GM12878 (cell line): ENCODE measurements around the gene GVQW3. TPM values are rescaled to one million over a fixed set of nuclear protein-coding genes. Genes with fewer than 3 reads are reported as not detected.

Experiments used
- BCLAF1 ChIP-seq: fragments of 450-650 bp; IDR thresholded peaks from 2 replicates; pipeline ENCODE4 v1.6.1; 2017; ENCODE audit warnings: antibody characterized with exemption, mild to moderate bottlenecking, moderate library complexity
- DPF2 ChIP-seq: fragments of 450-650 bp; IDR thresholded peaks from 2 replicates; pipeline ENCODE4 v1.6.1; 2017; ENCODE audit warnings: mild to moderate bottlenecking
- EGR1 ChIP-seq, 2 experiments: IDR thresholded peaks; 1 replicate in 1 of 2; 2 replicates in 1 of 2; pipeline ENCODE4 v1.6.1; 2011 to 2012; ENCODE audit warnings: low read depth in 2 of 2, low read length in 2 of 2, borderline replicate concordance in 1 of 2, mild to moderate bottlenecking in 1 of 2, moderate library complexity in 1 of 2
- ESRRA ChIP-seq: IDR thresholded peaks from 2 replicates; pipeline ENCODE4 v1.6.1; 2012; ENCODE audit warnings: mild to moderate bottlenecking, low read length, improper control_type of control experiment
- HCFC1 ChIP-seq: fragments of 150-350 bp; IDR thresholded peaks from 2 replicates; pipeline ENCODE4 v1.6.1; 2014; ENCODE audit warnings: low read length
- SUZ12 ChIP-seq: fragments of 200-600 bp; sonication (generic); IDR thresholded peaks from one replicate; pipeline ENCODE4 v1.6.1; 2018; ENCODE audit warnings: antibody characterized with exemption, mild to moderate bottlenecking; ENCODE audit not compliant: unreplicated experiment
- TARDBP ChIP-seq: IDR thresholded peaks from 2 replicates; pipeline ENCODE4 v1.6.1; 2016; ENCODE audit warnings: borderline replicate concordance
- ZBTB4 ChIP-seq: fragments of 450-650 bp; formaldehyde crosslinking; IDR thresholded peaks from 2 replicates; pipeline ENCODE4 v1.4.0; 2022; ENCODE audit warnings: mild to moderate bottlenecking, moderate library complexity
- ZNF274 ChIP-seq: IDR thresholded peaks from one replicate; pipeline ENCODE4 v1.8.0; 2011; ENCODE audit not compliant: insufficient read length, insufficient read depth
- ZNF622 ChIP-seq: fragments of 450-650 bp; IDR thresholded peaks from 2 replicates; pipeline ENCODE4 v1.6.1; 2017; ENCODE audit warnings: mild to moderate bottlenecking, inconsistent platforms
- polyA plus RNA-seq, 11 experiments: library from polyadenylated mRNA; depleted of rRNA in 4 of 11; unstranded in 6 of 11; stranded (reverse) in 5 of 11; fragments of >200 nt; fragmentation: Nextera tagmentation in 4 of 11; fragmentation: Illumina TruSeq in 1 of 11; extraction: Ambion mirVana in 4 of 11; extraction: Trizol in 1 of 11; gene quantifications; 1 replicate in 1 of 11; 2 replicates in 10 of 11; pipeline versions ENCODE4 v1.2.1 to v1.2.3, GENCODE V29; 2011 to 2016; ENCODE audit warnings: inconsistent platforms in 2 of 11, missing spikeins in 2 of 11, low read depth in 1 of 11
- total RNA-seq, 4 experiments: library from RNA; depleted of rRNA in 3 of 4; stranded (reverse); fragments of >200 nt in 3 of 4; fragmentation: Illumina TruSeq in 1 of 4; extraction: Trizol in 1 of 4; gene quantifications; 2 replicates each; pipeline versions ENCODE4 v1.2.1 to v1.2.3, GENCODE V29; 2013 to 2021
- TF ChIP-seq, protein P1 (sequence below): fragments of 450-650 bp; IDR thresholded peaks from 2 replicates; pipeline ENCODE4 v1.6.1; 2018; ENCODE audit warnings: mild to moderate bottlenecking, low read depth, moderate library complexity; ENCODE audit not compliant: partially characterized antibody

GVQW3 gene
- total and polyA plus RNA-seq, 10 of the 15 experiments (the other 5 are each of a cell fraction or from before 2014, with no cell fraction given), result 0.13 to 3.3 (median 1.7) TPM

- TF ChIP-seq BCLAF1, result no peak
- TF ChIP-seq ZNF274, result no peak
- no peak for TF ChIP-seq ZNF622
- no peak for TF ChIP-seq EGR1 (IDR thresholded peaks at IDR 0.05; ENCODE audit: borderline replicate concordance in 1 of 2, low read depth in 2 of 2, low read length in 2 of 2)
- no peak for TF ChIP-seq ZBTB4 (CRISPR knock-in tag)
- no peak for TF ChIP-seq DPF2
- no peak for TF ChIP-seq TARDBP
- TF ChIP-seq ESRRA, result no peak
- TF ChIP-seq, protein P1, sequence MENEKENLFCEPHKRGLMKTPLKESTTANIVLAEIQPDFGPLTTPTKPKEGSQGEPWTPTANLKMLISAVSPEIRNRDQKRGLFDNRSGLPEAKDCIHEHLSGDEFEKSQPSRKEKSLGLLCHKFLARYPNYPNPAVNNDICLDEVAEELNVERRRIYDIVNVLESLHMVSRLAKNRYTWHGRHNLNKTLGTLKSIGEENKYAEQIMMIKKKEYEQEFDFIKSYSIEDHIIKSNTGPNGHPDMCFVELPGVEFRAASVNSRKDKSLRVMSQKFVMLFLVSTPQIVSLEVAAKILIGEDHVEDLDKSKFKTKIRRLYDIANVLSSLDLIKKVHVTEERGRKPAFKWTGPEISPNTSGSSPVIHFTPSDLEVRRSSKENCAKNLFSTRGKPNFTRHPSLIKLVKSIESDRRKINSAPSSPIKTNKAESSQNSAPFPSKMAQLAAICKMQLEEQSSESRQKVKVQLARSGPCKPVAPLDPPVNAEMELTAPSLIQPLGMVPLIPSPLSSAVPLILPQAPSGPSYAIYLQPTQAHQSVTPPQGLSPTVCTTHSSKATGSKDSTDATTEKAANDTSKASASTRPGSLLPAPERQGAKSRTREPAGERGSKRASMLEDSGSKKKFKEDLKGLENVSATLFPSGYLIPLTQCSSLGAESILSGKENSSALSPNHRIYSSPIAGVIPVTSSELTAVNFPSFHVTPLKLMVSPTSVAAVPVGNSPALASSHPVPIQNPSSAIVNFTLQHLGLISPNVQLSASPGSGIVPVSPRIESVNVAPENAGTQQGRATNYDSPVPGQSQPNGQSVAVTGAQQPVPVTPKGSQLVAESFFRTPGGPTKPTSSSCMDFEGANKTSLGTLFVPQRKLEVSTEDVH, result no peak
- no peak for TF ChIP-seq SUZ12
- TF ChIP-seq HCFC1, result no peak
Observed at GRCh38 chr11:76443268-76443980, 62.3 kb downstream of the GVQW3 start (continued).
